ENCODE measurements around the gene FGFBP3. TPM values are rescaled to one million over a fixed set of nuclear protein-coding genes. Genes with fewer than 3 reads are reported as not detected.

FGFBP3 gene
- total and polyA plus RNA-seq, 2 of the 13 experiments (the other 11 are each of a cell fraction or from before 2014, with no cell fraction given) = 0.50 to 2.0 TPM

GRCh38 chr10:91887272-91888076 lies 21.8 kb downstream of the FGFBP3 start (continued):
- TF ChIP-seq, protein P1, sequence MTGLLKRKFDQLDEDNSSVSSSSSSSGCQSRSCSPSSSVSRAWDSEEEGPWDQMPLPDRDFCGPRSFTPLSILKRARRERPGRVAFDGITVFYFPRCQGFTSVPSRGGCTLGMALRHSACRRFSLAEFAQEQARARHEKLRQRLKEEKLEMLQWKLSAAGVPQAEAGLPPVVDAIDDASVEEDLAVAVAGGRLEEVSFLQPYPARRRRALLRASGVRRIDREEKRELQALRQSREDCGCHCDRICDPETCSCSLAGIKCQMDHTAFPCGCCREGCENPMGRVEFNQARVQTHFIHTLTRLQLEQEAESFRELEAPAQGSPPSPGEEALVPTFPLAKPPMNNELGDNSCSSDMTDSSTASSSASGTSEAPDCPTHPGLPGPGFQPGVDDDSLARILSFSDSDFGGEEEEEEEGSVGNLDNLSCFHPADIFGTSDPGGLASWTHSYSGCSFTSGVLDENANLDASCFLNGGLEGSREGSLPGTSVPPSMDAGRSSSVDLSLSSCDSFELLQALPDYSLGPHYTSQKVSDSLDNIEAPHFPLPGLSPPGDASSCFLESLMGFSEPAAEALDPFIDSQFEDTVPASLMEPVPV (CRISPR knock-in tag; IDR thresholded peaks at IDR 0.05) = no peak; the same call in 1 of the 2 replicates
- TF ChIP-seq, protein P2, sequence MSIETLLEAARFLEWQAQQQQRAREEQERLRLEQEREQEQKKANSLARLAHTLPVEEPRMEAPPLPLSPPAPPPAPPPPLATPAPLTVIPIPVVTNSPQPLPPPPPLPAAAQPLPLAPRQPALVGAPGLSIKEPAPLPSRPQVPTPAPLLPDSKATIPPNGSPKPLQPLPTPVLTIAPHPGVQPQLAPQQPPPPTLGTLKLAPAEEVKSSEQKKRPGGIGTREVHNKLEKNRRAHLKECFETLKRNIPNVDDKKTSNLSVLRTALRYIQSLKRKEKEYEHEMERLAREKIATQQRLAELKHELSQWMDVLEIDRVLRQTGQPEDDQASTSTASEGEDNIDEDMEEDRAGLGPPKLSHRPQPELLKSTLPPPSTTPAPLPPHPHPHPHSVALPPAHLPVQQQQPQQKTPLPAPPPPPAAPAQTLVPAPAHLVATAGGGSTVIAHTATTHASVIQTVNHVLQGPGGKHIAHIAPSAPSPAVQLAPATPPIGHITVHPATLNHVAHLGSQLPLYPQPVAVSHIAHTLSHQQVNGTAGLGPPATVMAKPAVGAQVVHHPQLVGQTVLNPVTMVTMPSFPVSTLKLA (IDR thresholded peaks at IDR 0.05) = no peak
- 0 out of 2 replicates have a peak, but pooled peaks have one; percentile 28 for TF ChIP-seq ZNF343 (CRISPR knock-in tag; IDR thresholded peaks at IDR 0.05)
- no peak for TF ChIP-seq ZNF335 (CRISPR knock-in tag; IDR thresholded peaks at IDR 0.05)
- TF ChIP-seq GATAD2A (CRISPR knock-in tag; IDR thresholded peaks at IDR 0.05) = peak; percentile 63
- no peak for TF ChIP-seq ZNF468 (CRISPR knock-in tag; IDR thresholded peaks at IDR 0.05)
- TF ChIP-seq ZBTB40 (IDR thresholded peaks at IDR 0.05) = no peak
- peak; percentile 61 for TF ChIP-seq ZBTB40 (CRISPR knock-in tag; IDR thresholded peaks at IDR 0.05)
- TF ChIP-seq WIZ (CRISPR knock-in tag; IDR thresholded peaks at IDR 0.05) = peak; percentile 59; the same call in 1 of the 2 replicates
- no peak for TF ChIP-seq STAT5B (CRISPR knock-in tag; IDR thresholded peaks at IDR 0.05)
- no peak for TF ChIP-seq ZNF569 (CRISPR knock-in tag; IDR thresholded peaks at IDR 0.05; ENCODE audit: borderline replicate concordance)
- TF ChIP-seq ZBTB38 (CRISPR knock-in tag; IDR thresholded peaks at IDR 0.05) = peak; percentile 56; the same call in 1 of the 2 replicates
- no peak for TF ChIP-seq ZNF83 (CRISPR knock-in tag; IDR thresholded peaks at IDR 0.05; ENCODE audit: borderline replicate concordance)
- TF ChIP-seq TBX3 (IDR thresholded peaks at IDR 0.05; ENCODE audit: borderline replicate concordance) = no peak
- peak; percentile 90 for TF ChIP-seq ZMYM4 (CRISPR knock-in tag; IDR thresholded peaks at IDR 0.05)
- TF ChIP-seq, protein P3, sequence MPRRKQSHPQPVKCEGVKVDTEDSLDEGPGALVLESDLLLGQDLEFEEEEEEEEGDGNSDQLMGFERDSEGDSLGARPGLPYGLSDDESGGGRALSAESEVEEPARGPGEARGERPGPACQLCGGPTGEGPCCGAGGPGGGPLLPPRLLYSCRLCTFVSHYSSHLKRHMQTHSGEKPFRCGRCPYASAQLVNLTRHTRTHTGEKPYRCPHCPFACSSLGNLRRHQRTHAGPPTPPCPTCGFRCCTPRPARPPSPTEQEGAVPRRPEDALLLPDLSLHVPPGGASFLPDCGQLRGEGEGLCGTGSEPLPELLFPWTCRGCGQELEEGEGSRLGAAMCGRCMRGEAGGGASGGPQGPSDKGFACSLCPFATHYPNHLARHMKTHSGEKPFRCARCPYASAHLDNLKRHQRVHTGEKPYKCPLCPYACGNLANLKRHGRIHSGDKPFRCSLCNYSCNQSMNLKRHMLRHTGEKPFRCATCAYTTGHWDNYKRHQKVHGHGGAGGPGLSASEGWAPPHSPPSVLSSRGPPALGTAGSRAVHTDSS (CRISPR knock-in tag; conservative IDR thresholded peaks at IDR 0.05) = 0 out of 2 replicates have a peak, but pooled peaks have one; percentile 26

Measured in HepG2 (cell line).